ENCODE measurements around the gene GTF2H3.
"Not testable (repeated sequence)": the region's sequence is repeated elsewhere in the genome, so short reads cannot be mapped to it uniquely, and the experiment has no call there.

The GTF2H3 gene

DNA sequence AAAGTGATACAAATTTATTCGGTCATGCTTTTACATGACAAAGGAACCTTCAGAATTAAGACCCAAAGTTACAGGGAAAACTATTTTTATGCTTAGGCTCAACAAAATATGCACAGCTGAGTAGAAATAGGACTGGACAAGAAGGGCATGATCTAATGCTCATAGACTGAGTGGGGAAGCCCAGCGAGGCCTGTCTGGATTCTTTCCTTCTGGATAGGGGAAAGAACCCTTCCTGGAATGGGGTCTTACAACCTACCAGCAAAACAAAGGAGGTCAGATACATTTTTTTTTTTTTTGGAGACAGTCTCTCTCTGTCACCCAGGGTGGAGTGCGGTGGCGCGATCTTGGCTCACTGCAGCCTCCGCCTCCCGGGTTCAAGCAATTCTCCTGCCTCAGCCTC, 33.9 kb upstream of the GTF2H3 start:
- H3K4me3 ChIP-seq (ENCODE audit: control insufficient read depth, low read depth, low read length): no peak overlapping the region
- TF ChIP-seq, protein P1, sequence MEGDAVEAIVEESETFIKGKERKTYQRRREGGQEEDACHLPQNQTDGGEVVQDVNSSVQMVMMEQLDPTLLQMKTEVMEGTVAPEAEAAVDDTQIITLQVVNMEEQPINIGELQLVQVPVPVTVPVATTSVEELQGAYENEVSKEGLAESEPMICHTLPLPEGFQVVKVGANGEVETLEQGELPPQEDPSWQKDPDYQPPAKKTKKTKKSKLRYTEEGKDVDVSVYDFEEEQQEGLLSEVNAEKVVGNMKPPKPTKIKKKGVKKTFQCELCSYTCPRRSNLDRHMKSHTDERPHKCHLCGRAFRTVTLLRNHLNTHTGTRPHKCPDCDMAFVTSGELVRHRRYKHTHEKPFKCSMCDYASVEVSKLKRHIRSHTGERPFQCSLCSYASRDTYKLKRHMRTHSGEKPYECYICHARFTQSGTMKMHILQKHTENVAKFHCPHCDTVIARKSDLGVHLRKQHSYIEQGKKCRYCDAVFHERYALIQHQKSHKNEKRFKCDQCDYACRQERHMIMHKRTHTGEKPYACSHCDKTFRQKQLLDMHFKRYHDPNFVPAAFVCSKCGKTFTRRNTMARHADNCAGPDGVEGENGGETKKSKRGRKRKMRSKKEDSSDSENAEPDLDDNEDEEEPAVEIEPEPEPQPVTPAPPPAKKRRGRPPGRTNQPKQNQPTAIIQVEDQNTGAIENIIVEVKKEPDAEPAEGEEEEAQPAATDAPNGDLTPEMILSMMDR (IDR thresholded peaks at IDR 0.05; ENCODE audit: control insufficient read depth, insufficient read depth, low read depth, low read length, missing control alignments): no peak
- no peak for DNase-seq (ENCODE audit: low read depth)

DNA sequence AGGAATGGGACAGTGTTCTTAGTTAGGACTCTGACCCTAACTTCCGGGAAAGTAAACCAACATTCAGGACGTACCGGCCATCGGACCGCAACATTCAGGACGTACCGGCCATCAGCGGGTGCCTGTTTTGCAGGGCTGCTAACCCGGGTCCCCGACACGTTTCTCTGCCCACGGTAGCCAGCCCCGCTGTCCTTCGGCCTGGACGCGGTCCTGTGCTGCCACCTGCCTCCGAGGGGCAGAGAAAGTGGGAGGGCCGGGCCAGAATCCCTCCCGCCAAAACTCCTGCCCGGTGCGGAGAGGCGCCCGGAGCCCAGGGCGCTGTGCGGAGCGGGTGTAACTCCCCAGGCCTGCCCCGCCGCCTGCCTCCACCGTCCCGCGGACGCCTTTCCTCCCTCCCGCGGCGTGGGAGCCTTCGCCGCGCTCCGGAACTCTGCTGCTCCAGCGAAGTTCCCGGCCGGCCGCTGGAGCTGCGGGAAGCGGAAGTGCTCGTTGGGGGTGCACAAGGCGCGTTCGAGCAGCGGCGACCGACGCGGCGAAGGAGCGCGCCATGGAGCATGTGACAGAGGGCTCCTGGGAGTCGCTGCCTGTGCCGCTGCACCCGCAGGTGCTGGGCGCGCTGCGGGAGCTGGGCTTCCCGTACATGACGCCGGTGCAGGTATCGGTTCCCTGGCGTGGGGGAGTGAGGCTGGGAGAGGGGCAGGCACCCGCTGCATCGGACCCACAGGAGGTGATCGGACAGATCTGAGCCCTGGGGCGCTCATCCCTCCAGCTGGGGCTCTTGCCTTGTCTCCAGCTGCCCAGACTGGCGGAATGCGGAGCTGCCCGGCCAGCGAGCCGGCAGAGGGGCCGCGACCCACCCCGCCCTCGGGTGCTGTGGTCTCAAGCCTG, 31.8 kb upstream of the GTF2H3 start, which contains the start of gene DDX55:
Gene DDX55 (plus strand): TSS at position 498 of the 888 bp plus-strand sequence. CDS start 50 bp downstream, at position 548.
- no peak for DNase-seq (ENCODE audit: low read depth)
- TF ChIP-seq, protein P1 (IDR thresholded peaks at IDR 0.05; ENCODE audit: control insufficient read depth, insufficient read depth, low read depth, low read length, missing control alignments): peak; percentile 59
- peak within 1 kb of the TSS; percentile 97 for H3K4me3 ChIP-seq (ENCODE audit: control insufficient read depth, low read depth, low read length)

DNA sequence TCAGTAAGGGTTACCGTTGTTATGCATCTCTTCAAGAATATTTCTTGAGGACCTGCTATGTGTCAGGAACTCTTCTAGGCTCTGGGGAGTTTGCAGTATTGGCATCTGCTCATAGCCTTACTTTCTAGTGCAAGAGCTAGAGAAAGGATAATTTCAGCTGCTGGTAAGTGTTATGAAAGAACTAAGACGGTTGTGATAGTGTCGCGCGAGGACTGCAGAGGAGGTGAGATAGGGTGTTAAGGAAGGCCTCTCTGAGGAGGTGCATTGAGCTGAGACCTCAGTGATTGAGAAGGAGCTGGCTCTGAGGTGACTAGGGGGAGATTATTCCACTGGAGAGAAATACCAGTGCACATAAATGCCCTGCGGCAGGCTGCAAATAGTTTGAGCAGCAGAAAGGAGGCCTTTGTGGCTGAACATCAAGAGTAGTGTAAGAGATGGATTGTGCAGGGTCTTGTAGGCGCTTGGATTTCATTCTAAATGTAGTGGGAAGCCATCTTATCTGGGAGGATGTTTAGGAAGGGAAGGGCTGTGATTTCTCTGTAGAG, 30.9 kb upstream of the GTF2H3 start:
- peak overlapping the region; percentile 97 for H3K4me3 ChIP-seq (ENCODE audit: control insufficient read depth, low read depth, low read length)
- DNase-seq (ENCODE audit: low read depth): no peak
- TF ChIP-seq, protein P1 (IDR thresholded peaks at IDR 0.05; ENCODE audit: control insufficient read depth, insufficient read depth, low read depth, low read length, missing control alignments): no peak

DNA sequence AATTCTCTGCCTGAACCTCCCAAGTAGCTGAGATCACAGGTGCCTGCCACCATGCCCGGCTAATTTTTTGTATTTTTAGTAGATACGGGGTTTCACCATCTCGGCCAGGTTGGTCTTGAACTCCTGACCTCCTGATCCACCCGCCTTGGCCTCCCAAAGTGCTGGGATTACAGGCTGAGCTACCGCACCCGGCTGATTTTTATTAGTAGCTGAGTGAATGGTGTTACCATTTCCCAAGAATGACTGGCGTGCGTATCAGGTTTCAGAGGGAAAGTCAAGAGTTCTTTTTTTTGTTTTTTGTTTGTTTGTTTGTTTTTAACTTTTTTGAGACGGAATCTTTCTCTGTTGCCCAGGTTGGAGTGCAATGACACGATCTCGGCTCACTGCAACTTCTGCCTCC, 30.1 kb upstream of the GTF2H3 start:
- H3K4me3 ChIP-seq (ENCODE audit: control insufficient read depth, low read depth, low read length); DNase-seq (ENCODE audit: low read depth): not testable (repeated sequence)

DNA sequence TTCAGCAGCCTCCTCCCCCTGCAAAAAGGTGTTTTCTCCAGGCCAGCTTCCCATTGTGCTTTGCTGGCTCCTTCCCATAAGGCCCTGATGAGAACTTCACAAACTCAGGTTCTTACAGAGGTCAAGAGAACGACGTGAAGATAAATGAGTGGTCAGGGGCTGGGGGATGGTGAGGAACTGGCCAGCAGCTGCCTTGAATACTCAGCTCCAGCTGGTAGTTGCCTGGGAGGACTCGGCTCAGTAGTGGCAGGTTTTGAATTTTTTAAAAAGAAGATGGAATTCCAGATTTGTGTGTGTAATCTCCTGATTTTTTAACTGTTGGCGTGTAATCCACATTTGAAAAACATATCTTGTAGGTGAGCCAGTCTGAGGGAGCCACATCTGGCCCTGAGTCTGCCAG, 25.9 kb upstream of the GTF2H3 start:
- H3K4me3 ChIP-seq (ENCODE audit: control insufficient read depth, low read depth, low read length): no peak overlapping the region
- DNase-seq (ENCODE audit: low read depth): no peak
- TF ChIP-seq, protein P1 (IDR thresholded peaks at IDR 0.05; ENCODE audit: control insufficient read depth, insufficient read depth, low read depth, low read length, missing control alignments): no peak

DNA sequence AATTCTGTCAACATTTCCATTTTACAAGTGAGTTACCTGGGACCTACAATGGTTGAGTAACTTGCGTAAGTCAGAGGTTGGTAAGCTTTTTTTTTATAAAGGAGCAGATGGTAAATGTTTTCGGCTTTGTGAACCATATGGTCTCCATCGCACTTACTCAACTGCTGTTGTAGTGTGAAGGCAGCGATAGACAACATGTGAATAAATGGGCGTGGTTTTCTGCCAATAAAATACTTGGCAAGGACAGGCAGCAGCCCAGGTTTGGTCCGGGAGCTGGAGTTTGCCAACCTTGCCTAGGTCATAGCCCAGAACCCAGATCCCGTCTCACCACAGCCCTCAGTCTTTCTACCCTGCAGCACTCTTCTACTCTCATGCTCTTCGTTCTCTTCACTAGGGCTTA, 25.4 kb upstream of the GTF2H3 start:
- H3K4me3 ChIP-seq (ENCODE audit: control insufficient read depth, low read depth, low read length): no peak overlapping the region
- TF ChIP-seq, protein P1 (IDR thresholded peaks at IDR 0.05; ENCODE audit: control insufficient read depth, insufficient read depth, low read depth, low read length, missing control alignments): no peak
- no peak for DNase-seq (ENCODE audit: low read depth)

DNA sequence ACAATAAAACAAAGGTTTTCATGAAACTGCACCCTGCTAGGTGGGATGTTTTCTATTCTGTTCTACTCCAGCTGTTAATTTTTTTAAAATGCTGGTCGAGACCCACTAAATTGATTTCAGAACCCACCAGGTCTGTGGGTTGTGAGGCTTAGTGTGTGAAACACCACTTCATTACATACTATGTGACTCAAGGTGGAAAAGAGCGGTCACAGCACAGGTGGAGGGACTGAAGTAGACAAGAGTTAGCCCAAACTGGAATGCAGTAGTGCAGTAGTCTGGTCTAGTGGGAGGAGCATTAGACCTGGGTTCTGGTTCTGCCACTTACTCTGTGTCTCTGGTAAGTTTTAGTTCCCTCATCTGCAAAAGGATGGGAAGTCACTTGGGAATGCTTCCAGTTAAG, 19.5 kb upstream of the GTF2H3 start:
- H3K4me3 ChIP-seq (ENCODE audit: control insufficient read depth, low read depth, low read length): no peak overlapping the region
- TF ChIP-seq, protein P1 (IDR thresholded peaks at IDR 0.05; ENCODE audit: control insufficient read depth, insufficient read depth, low read depth, low read length, missing control alignments): no peak
- no peak for DNase-seq (ENCODE audit: low read depth)

All from AG09309 (cell line).